Transverse colon (tissue), 4 donors: ENCODE results near the gene MYO19.

Experiments used
- POLR2A ChIP-seq: fragments of 450-650 bp; IDR thresholded peaks from one replicate; pipeline ENCODE4 v1.6.1; 2016; ENCODE audit warnings: antibody characterized with exemption, mild to moderate bottlenecking, moderate library complexity
- POLR2AphosphoS5 ChIP-seq, 3 donors: sonication (generic); formaldehyde crosslinking; IDR thresholded peaks; one replicate each; pipeline ENCODE4 v1.6.1; 2016; ENCODE audit warnings: antibody characterized with exemption in 3 of 3
- TF ChIP-seq, protein P1 (sequence below), 5 experiments: fragments of 200-600 bp in 3 of 5; fragments of 450-650 bp in 2 of 5; sonication (generic) in 3 of 5; IDR thresholded peaks; 1 replicate in 2 of 5; 2 replicates in 3 of 5; pipeline ENCODE4 v1.5.1; 2016 to 2017; ENCODE audit warnings: antibody characterized with exemption in 5 of 5, inconsistent platforms in 3 of 5, mild to moderate bottlenecking in 2 of 5, moderate library complexity in 1 of 5

DNA sequence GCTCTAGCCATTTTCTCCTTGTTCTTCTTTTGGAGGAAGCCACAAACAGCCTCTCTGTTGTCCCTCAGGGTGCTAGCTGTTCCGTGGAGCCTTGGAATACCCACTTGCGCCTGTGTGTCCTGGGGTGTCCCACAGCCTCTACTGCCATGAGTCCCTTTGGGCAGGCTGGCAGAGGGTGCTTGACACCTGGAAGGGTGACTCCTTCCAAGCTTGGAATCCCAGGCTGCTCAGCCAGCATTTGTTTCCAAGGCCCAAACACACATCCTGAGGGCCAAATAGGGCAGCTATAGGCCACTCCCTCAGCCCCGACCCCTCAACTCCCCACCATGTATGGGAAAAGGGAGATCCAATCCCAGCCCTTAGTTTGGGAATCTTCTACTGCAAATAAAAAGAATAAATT is 33.3 kb downstream of the MYO19 start:
- TF ChIP-seq, protein P1, sequence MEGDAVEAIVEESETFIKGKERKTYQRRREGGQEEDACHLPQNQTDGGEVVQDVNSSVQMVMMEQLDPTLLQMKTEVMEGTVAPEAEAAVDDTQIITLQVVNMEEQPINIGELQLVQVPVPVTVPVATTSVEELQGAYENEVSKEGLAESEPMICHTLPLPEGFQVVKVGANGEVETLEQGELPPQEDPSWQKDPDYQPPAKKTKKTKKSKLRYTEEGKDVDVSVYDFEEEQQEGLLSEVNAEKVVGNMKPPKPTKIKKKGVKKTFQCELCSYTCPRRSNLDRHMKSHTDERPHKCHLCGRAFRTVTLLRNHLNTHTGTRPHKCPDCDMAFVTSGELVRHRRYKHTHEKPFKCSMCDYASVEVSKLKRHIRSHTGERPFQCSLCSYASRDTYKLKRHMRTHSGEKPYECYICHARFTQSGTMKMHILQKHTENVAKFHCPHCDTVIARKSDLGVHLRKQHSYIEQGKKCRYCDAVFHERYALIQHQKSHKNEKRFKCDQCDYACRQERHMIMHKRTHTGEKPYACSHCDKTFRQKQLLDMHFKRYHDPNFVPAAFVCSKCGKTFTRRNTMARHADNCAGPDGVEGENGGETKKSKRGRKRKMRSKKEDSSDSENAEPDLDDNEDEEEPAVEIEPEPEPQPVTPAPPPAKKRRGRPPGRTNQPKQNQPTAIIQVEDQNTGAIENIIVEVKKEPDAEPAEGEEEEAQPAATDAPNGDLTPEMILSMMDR (IDR thresholded peaks at IDR 0.05): no peak
- no peak for TF ChIP-seq POLR2A
- TF ChIP-seq POLR2AphosphoS5 (IDR thresholded peaks at IDR 0.05): no peak
